ENCODE results near the gene PTGES3L.
"Not testable (repeated sequence)": the region's sequence is repeated elsewhere in the genome, so short reads cannot be mapped to it uniquely, and the experiment has no call there.

The PTGES3L gene

DNA sequence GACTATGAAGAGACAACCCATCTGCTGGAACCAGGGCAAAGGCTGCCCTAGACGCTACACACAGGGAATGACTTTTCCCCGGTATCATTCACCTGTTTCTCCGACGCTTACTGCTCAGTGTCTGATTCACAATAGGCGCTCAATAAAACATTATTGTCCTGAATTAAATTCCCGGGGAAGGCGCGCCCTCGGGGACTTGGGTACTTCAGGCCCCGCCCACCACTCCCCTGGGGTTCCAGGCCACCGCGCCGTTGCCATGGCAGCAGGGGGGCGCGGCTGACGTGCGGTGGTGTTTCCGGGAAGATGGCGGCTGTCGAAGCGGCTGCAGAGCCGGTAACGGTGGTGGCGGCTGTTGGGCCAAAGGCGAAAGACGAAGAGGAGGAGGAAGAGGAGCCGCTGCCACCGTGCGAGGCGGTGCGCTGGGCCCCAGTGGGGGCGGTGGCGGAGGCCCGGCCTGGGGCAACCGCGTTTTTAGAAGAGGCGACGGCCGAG, 440 bp upstream of the PTGES3L start, which contains the start of gene RUNDC1:
Gene RUNDC1, plus strand, starts transcription at position 292 of the 492 bp plus-strand sequence. Its CDS starts 12 bp downstream, at position 304.
- DNase-seq (ENCODE audit: low spot score): peak; percentile 97

GRCh38 chr17:42975701-42976100, 4.2 kb downstream of the PTGES3L start:
- not testable (repeated sequence) for DNase-seq (ENCODE audit: low spot score)

GRCh38 chr17:42975265-42975664, 4.6 kb downstream of the PTGES3L start:
- DNase-seq (ENCODE audit: low spot score): no peak

DNA sequence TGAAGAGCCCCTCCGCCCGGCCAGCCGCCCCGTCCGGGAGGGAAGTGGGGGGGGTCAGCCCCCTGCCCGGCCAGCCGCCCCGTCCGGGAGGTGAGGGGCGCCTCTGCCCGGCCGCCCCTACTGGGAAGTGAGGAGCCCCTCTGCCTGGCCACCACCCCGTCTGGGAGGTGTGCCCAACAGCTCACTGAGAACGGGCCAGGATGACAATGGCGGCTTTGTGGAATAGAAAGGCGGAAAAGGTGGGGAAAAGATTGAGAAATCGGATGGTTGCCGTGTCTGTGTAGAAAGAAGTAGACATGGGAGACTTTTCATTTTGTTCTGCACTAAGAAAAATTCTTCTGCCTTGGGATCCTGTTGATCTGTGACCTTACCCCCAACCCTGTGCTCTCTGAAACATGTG, 6.6 kb downstream of the PTGES3L start:
- not testable (repeated sequence) for DNase-seq (ENCODE audit: low spot score)

DNA sequence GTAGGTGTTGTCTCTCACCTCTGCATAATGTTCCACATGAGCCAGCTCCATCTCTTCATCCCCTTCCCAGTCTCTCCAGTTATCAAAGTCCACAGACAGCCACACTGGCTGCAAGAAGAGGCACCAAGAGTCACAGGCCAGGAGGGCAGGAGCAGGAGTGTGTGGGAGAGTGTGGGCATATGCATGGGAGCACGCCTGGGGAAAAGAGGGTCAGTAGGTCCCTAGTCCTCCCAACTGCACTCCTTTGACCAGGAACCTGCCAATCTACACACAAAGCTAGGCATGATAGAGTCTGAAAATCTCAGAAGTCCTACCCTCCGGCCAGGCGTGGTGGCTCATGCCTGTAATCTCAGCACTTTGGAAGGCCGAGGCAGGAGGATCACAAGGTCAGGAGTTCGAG, 8.3 kb downstream of the PTGES3L start:
- no peak for DNase-seq (ENCODE audit: low spot score)

- no peak for DNase-seq (ENCODE audit: low spot score)
These were observed 10.8 kb downstream of the PTGES3L start for GRCh38 chr17:42969001-42969581.

DNA sequence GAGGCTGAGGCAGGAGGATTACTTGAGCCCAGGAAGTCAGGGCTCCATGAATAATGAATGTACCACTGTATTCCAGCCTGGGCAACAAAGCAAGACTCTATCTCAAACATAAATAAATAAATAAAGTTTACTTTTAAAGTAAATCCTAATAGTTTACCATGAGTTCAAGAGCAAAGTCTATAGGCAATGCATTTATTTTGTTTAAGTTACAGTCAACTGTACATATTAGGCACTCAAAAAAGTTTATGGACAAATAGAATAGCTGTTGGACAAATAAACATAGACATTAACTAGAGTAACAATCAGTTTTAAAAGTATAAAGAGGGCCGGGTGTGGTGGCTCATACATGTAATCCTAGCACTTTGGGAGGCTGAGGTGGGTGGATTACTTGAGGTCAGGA, 12.0 kb downstream of the PTGES3L start:
- no peak for DNase-seq (ENCODE audit: low spot score)

DNA sequence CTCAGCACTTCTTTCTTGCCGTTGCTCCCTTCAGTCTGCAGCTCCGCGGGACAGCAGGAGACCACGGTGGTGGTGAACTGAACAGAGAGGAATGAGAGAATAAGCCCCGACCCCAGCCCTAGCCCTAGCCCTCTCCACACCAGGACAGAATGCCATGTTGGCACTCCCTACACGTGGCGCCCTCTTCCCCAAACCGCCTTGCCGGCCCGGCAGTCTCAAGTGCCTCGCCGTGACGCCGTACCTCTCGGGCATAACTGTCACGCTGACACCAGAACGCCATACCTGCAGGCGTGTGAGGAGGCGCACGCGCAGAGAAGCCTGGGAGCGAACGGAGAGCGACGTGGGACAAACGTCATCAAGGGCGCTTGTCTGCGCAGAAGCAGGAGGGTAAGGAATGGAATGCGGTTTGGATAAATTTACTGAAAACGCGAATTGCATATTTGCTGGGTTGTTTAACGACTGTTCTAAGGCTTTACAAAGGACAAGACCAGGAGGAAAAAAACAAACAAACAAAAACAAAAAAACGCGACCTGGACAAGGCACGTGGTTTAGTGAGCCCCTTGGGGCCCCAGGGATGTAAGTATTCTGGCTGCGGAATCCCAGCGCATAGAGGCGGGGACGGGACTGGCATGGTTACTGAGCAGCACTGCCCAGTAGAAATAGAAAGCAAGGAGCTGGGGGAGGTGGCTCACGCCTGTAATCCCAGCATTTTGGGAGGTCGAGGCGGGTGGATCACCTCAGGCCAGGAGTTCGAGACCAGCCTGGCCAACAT, 15.5 kb downstream of the PTGES3L start, which contains the start of gene AARSD1:
Gene AARSD1, minus strand, starts transcription at position 294 of the 772 bp plus-strand sequence. Its CDS starts 14 bp downstream, at position 280.
- DNase-seq (ENCODE audit: low spot score): peak; percentile 96

- DNase-seq (ENCODE audit: low spot score): no peak
These were observed 26.2 kb downstream of the PTGES3L start for GRCh38 chr17:42953669-42954068.

- DNase-seq (ENCODE audit: low spot score): no peak
These were observed 29.7 kb downstream of the PTGES3L start for GRCh38 chr17:42950044-42950783.

GRCh38 chr17:42946812-42947211, 33.1 kb downstream of the PTGES3L start:
- DNase-seq (ENCODE audit: low spot score): no peak

GRCh38 chr17:42944211-42944610, 35.7 kb downstream of the PTGES3L start:
- DNase-seq (ENCODE audit: low spot score): no peak

DNA sequence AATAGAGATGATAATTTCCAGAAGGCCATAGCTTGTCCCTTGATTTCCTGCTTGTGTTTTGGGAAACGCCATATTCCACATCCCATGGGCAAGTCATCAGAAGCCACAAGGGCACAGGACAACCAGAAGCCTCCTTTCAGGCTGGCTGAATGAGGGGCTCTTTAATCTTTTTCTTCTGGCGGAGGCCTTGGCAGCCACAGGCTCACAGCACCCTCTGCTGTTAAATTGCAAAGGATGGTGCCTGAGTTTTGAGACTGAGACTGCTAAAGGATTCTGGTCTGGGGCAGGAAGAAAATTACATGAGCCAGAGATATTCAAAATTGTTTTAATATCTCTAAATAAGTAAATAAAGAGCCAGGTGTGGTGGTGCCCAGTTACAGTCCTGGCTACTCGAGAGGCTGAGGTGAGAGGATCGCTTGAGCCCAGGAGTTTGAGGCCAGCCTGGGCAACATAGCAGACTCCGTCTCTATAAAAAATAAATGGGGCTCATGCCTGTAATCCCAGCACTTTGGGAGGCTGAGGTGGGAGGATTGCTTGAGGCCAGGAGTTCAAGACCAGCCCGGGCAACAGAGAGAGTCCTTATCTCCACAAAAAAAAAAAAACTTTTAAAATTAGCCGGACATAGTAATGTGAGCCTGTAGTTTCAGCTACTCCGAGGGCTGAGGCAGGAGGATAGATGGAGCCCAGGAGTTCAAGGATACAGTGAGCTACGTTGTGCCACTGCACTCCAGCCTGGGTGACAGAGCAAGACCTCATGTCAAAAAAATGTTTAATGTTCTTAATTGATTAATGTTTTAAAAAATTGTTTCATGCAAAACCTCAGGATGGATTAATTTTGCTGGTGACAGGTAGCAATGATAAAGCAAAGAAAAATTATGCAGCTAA, 41.9 kb downstream of the PTGES3L start:
- peak; percentile 76 for DNase-seq (ENCODE audit: low spot score)

DNA sequence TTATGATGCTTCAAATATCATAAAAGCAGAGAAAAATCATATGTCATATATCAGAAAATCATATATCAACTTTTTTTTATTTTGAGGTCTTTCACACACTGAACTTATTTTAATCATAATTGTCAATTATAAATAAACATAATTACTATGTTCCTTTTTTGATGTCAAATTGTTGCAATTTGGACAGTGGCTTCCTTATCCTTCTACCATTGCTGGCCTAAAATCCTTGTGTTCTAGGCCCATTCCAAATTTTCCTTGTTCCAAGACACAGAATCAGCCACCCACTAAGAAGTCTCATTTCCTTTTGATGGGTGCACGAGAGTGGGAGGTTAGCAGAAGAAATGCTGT, 50.4 kb downstream of the PTGES3L start:
- no peak for DNase-seq (ENCODE audit: low spot score)

- peak; percentile 88 for DNase-seq (ENCODE audit: low spot score)
These were observed 51.0 kb downstream of the PTGES3L start for GRCh38 chr17:42928714-42929496.

GRCh38 chr17:42924891-42925290, 55.0 kb downstream of the PTGES3L start:
- DNase-seq (ENCODE audit: low spot score): no peak

DNA sequence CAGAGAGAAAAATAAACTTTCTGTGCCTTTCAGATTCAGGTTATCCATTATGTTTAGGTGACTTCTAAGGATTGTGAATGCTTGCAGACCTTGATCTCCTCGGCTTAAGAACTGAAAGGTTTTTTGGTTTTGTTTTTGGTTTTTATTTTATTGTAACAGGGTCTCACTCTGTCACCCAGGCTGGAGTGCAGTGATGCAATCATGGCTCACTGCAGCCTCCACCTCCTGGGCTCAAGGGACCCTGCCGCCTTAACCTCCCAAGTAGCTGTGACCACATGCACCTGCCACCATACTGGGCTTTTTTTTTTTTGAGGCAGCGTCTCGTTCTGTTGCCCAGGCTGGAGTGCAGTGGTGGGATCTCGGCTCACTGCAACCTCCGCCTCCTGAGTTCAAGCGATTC, 56.4 kb downstream of the PTGES3L start:
- not testable (repeated sequence) for DNase-seq (ENCODE audit: low spot score)

DNA sequence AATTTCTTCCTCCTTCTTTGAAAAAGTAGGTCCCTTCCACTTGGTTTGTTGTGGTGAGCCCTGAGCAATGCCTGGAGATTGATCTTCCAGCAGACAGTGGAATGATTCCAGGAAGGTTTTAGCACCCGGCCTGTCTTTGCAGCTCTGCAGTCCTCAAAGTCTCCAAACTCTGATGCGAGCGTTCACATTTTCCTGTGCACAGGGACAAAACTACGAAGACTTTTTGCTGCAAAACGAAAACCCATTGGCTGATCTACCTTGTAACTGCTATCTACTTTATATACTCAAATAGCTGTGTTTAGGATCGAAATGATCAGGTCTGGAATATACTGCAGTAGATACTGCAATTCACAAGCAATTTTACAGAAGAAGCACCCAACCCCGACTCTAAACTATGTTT, 57.6 kb downstream of the PTGES3L start:
- no peak for DNase-seq (ENCODE audit: low spot score)

DNA sequence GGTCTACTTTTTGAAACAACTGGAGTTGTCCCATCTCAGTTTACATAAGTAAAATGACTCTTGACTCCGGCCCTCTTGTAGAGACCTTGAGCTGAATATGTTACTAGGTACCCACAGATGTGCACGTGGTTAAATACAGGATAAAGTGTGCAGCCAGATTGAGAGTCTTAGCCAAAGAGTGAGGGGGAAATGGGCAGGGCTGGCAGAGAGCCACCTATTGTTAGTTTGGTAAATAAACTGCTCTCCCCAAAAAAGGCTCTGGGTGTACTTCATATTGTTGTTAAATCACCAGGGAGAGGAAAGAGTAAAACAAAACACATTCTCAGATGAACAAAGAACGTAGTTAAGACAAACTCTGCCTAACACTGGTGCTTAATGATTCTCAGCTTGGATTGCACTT, 59.0 kb downstream of the PTGES3L start:
- no peak for DNase-seq (ENCODE audit: low spot score)

DNA sequence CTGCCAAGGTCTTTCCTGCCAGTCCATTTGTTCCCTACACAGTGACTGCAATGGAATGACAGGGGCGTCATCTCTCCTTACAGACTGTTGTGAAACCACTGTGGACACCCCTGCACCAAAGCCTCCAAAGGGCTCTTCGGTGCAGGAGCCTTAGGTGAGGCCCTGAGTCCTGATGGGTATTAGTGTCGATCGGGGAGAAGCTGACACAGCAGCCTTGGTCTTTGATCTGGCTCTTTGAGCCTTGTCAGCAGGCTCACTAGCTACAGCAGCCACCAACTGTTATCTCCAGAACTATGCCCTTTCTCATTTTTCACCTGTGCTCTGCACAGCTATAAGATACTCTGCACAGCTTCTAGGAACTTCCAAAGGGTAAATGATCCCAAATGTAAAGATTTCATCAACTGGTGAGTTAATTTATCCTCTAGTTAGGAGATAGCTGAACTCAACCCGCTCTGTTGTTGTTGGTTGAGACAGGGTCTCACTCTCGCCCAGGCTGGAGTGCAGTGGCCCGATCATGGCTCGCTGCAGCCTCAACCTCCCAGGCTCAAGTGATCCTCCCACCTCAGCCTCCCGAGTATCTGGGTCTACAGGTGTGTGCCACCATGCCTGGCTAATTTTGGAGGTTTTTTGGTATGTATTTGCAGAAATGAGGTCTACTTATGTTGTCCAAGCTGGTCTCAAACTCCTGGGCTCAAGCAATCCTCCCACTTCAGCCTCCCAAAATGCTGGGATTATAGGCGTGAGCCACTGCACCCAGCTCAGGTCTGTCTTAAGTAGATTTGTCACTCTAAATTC, 59.6 kb downstream of the PTGES3L start:
- no peak for DNase-seq (ENCODE audit: low spot score)

All from AG08395 (cell line).